GM23248 (cell line): ENCODE results near the gene GPR37. TPM values are rescaled to one million over a fixed set of nuclear protein-coding genes. Genes with fewer than 3 reads are reported as not detected.

Source experiments
- DNase-seq: peaks from one replicate; pipeline ENCODE4 v3.0.0-alpha.2; 2015
- H2AFZ ChIP-seq: fragments of 200-600 bp; sonication (generic); 2 replicates; pipeline ENCODE4 v1.6.1; 2016; ENCODE audit warnings: antibody characterized with exemption
- H3F3A ChIP-seq: fragments of 200-600 bp; sonication (generic); 2 replicates; pipeline ENCODE4 v1.6.1; 2016; ENCODE audit warnings: mild to moderate bottlenecking, antibody characterized with exemption, mixed run types; ENCODE audit not compliant: insufficient read depth
- H3K27ac ChIP-seq: fragments of 200-600 bp; sonication (generic); 2 replicates; pipeline ENCODE4 v1.5.1; 2016; ENCODE audit warnings: mild to moderate bottlenecking
- H3K27me3 ChIP-seq: fragments of 200-600 bp; sonication (generic); replicated peaks from 2 replicates; pipeline ENCODE4 v1.6.1; 2016; ENCODE audit warnings: mild to moderate bottlenecking; ENCODE audit not compliant: insufficient read depth
- H3K36me3 ChIP-seq: fragments of 200-600 bp; sonication (generic); 2 replicates; pipeline ENCODE4 v1.6.1; 2016; ENCODE audit warnings: low read depth, mild to moderate bottlenecking
- H3K4me1 ChIP-seq: fragments of 200-600 bp; sonication (generic); 2 replicates; pipeline ENCODE4 v1.6.1; 2016; ENCODE audit warnings: mild to moderate bottlenecking; ENCODE audit not compliant: insufficient read depth
- H3K4me2 ChIP-seq: fragments of 200-600 bp; sonication (generic); one replicate; pipeline ENCODE4 v1.6.1; 2016; ENCODE audit warnings: mild to moderate bottlenecking; ENCODE audit not compliant: unreplicated experiment
- H3K4me3 ChIP-seq: fragments of 200-600 bp; sonication (generic); 2 replicates; pipeline ENCODE4 v1.5.1; 2016; ENCODE audit warnings: mild to moderate bottlenecking
- H3K79me2 ChIP-seq: fragments of 200-600 bp; sonication (generic); 2 replicates; pipeline ENCODE4 v1.6.1; 2016; ENCODE audit warnings: mild to moderate bottlenecking; ENCODE audit not compliant: insufficient read depth
- H3K9ac ChIP-seq: fragments of 200-600 bp; sonication (generic); 2 replicates; pipeline ENCODE4 v1.6.1; 2016; ENCODE audit warnings: mild to moderate bottlenecking
- H3K9me2 ChIP-seq: fragments of 200-600 bp; sonication (generic); 2 replicates; pipeline ENCODE4 v1.6.1; 2016; ENCODE audit warnings: mixed run types, mild to moderate bottlenecking, moderate library complexity; ENCODE audit not compliant: insufficient read depth
- H3K9me3 ChIP-seq: fragments of 200-600 bp; sonication (generic); one replicate; pipeline ENCODE4 v1.6.1; 2017; ENCODE audit warnings: low read depth
- H4K20me1 ChIP-seq: fragments of 200-600 bp; sonication (generic); 2 replicates; pipeline ENCODE4 v1.6.0; 2016; ENCODE audit not compliant: insufficient read depth
- EZH2 ChIP-seq: fragments of 200-600 bp; sonication (generic); IDR thresholded peaks from 2 replicates; pipeline ENCODE4 v1.6.1; 2018; ENCODE audit warnings: antibody characterized with exemption, mild to moderate bottlenecking; ENCODE audit not compliant: insufficient read depth, poor library complexity, severe bottlenecking
- EZH2phosphoT487 ChIP-seq: fragments of 200-600 bp; sonication (generic); IDR thresholded peaks from 2 replicates; pipeline ENCODE4 v1.6.1; 2018; ENCODE audit warnings: antibody characterized with exemption, moderate library complexity, mild to moderate bottlenecking, low read depth; ENCODE audit not compliant: insufficient read depth
- WGBS, 2 experiments: methylation state at CpG; one replicate each; pipeline ENCODE4 v1.1.6; 2015 to 2017; ENCODE audit warnings: low lambda C conversion rate in 2 of 2, low coverage in 1 of 2; ENCODE audit errors: missing lambda C conversion rate in 2 of 2; 5-methylcytosine and 5-hydroxymethylcytosine counted together
- in situ Hi-C: fragments of 300-500 bp; cut with MboI; formaldehyde crosslinking; loops from 2 replicates; pipeline ENCODE4 v1.15.0; 2020
- polyA plus RNA-seq: library from polyadenylated mRNA; unstranded; fragments of >200 nt; fragmentation: Nextera tagmentation; extraction: Ambion mirVana; gene quantifications from 2 replicates; pipeline ENCODE4 v1.2.1, GENCODE V29; 2016
- total RNA-seq: library from RNA; depleted of rRNA; stranded (reverse); fragments of >200 nt; shearing (Covaris generic); gene quantifications from 2 replicates; pipeline ENCODE4 v1.2.3, GENCODE V29; 2014

The GPR37 gene
- total and polyA plus RNA-seq, 2 experiments from 2014 or later = not detected

GRCh38 chr7:124775422-124775821 lies 9.8 kb upstream of the GPR37 start:
- no peaks in the 10 kb centered on the region for H3K27me3 ChIP-seq
- in situ Hi-C loops = no loop called here

GRCh38 chr7:124773938-124774337 lies 8.3 kb upstream of the GPR37 start:
- H3K9me2 ChIP-seq = no peaks in the 10 kb centered on the region
- WGBS, 2 experiments = 20 to 23% methylated on average over 4 of the region's 4 CpGs
- TF ChIP-seq EZH2phosphoT487 = no peak
- H3K4me2 ChIP-seq = no peak overlapping the region
- no peaks in the 10 kb centered on the region for H4K20me1 ChIP-seq
- no peak overlapping the region for H3K27ac ChIP-seq
- H3K36me3 ChIP-seq = no peaks in the 10 kb centered on the region
- in situ Hi-C loops = no loop called here
- no peak overlapping the region for H2AFZ ChIP-seq
- no peak overlapping the region for H3K9ac ChIP-seq
- H3K4me3 ChIP-seq = no peak overlapping the region
- H3K9me3 ChIP-seq = no peaks in the 10 kb centered on the region
- no peaks in the 10 kb centered on the region for H3K27me3 ChIP-seq
- H3K79me2 ChIP-seq = no peaks in the 10 kb centered on the region
- H3F3A ChIP-seq = no peaks in the 10 kb centered on the region
- no peaks in the 10 kb centered on the region for H3K4me1 ChIP-seq
- no peak for DNase-seq

More at GRCh38 chr7:124775422-124775821, 9.8 kb upstream of the GPR37 start:
- H3K4me3 ChIP-seq = no peak overlapping the region
- H3K9ac ChIP-seq = no peak overlapping the region
- no peaks in the 10 kb centered on the region for H3K36me3 ChIP-seq
- no peak for DNase-seq
- no peaks in the 10 kb centered on the region for H3K79me2 ChIP-seq
- H3K9me2 ChIP-seq = no peaks in the 10 kb centered on the region
- no peaks in the 10 kb centered on the region for H3F3A ChIP-seq
- H3K4me2 ChIP-seq = no peak overlapping the region
- no peak overlapping the region for H2AFZ ChIP-seq
- no peaks in the 10 kb centered on the region for H4K20me1 ChIP-seq
- no peaks in the 10 kb centered on the region for H3K9me3 ChIP-seq
- H3K27ac ChIP-seq = no peak overlapping the region
- TF ChIP-seq EZH2 = no peak
- no peak for TF ChIP-seq EZH2phosphoT487
- H3K4me1 ChIP-seq = no peaks in the 10 kb centered on the region

GRCh38 chr7:124773339-124773738 lies 7.7 kb upstream of the GPR37 start:
- no peaks in the 10 kb centered on the region for H3K27me3 ChIP-seq
- H3K4me1 ChIP-seq = no peaks in the 10 kb centered on the region
- H3K4me3 ChIP-seq = no peak overlapping the region
- no peaks in the 10 kb centered on the region for H3K9me2 ChIP-seq
- no peak overlapping the region for H2AFZ ChIP-seq
- no peak for DNase-seq
- H3K9ac ChIP-seq = no peak overlapping the region
- no peaks in the 10 kb centered on the region for H3K79me2 ChIP-seq
- H4K20me1 ChIP-seq = no peaks in the 10 kb centered on the region
- no peaks in the 10 kb centered on the region for H3F3A ChIP-seq
- WGBS, 2 experiments = 32% methylated on average over 3 of the region's 3 CpGs
- no peak for TF ChIP-seq EZH2phosphoT487
- no peak for TF ChIP-seq EZH2
- in situ Hi-C loops = no loop called here
- H3K4me2 ChIP-seq = no peak overlapping the region
- H3K36me3 ChIP-seq = no peaks in the 10 kb centered on the region
- no peaks in the 10 kb centered on the region for H3K9me3 ChIP-seq
- no peak overlapping the region for H3K27ac ChIP-seq

GRCh38 chr7:124769136-124769535 lies 3.5 kb upstream of the GPR37 start:
- TF ChIP-seq EZH2phosphoT487 = no peak
- TF ChIP-seq EZH2 = no peak
- Histone ChIP-seq H3K4me3 (no peak overlapping the region), H3F3A (no peaks in the 10 kb centered on the region), H3K79me2 (no peaks in the 10 kb centered on the region), H3K9ac (no peak overlapping the region), H3K36me3 (no peaks in the 10 kb centered on the region), H3K9me2 (no peaks in the 10 kb centered on the region), H3K27me3 (peaks cover 14% of the 10 kb centered on the region), H2AFZ (no peak overlapping the region), H3K27ac (no peak overlapping the region), H3K4me1 (no peaks in the 10 kb centered on the region), H3K9me3 (no peaks in the 10 kb centered on the region), H4K20me1 (no peaks in the 10 kb centered on the region), H3K4me2 (no peak overlapping the region)
- DNase-seq = no peak
- 17 to 20% methylated on average over 1 of the region's 1 CpG for WGBS, 2 experiments
- in situ Hi-C loops = no loop called here

- Histone ChIP-seq H3F3A (no peaks in the 10 kb centered on the region), H3K9ac (no peak overlapping the region), H3K36me3 (no peaks in the 10 kb centered on the region), H3K79me2 (no peaks in the 10 kb centered on the region), H4K20me1 (no peaks in the 10 kb centered on the region), H3K4me1 (no peaks in the 10 kb centered on the region), H3K4me3 (no peak overlapping the region), H2AFZ (no peak overlapping the region), H3K9me2 (no peaks in the 10 kb centered on the region), H3K27me3 (peaks cover 20% of the 10 kb centered on the region), H3K4me2 (no peak overlapping the region), H3K27ac (no peak overlapping the region), H3K9me3 (no peaks in the 10 kb centered on the region)
- in situ Hi-C loops = no loop called here
- TF ChIP-seq EZH2 = no peak
- TF ChIP-seq EZH2phosphoT487 = no peak
- WGBS, 2 experiments = 36 to 46% methylated on average over 1 of the region's 1 CpG
- no peak for DNase-seq
These were observed 2.9 kb upstream of the GPR37 start for GRCh38 chr7:124768525-124768924.
